BLaER1 treated with 17β-estradiol and CSF1 and Interleukin-3, amounts not matched to agents 10 nM and 100 nM (cell line): ENCODE measurements around the gene DTX1.

Source experiments
- H3K27ac ChIP-seq, 11 experiments: shearing (Covaris generic); formaldehyde crosslinking; 2 replicates each; pipeline ENCODE4 v1.8.1; 2022
- H3K27me3 ChIP-seq, 11 experiments: shearing (Covaris generic); formaldehyde crosslinking; 2 replicates each; pipeline ENCODE4 v1.8.1; 2022
- H3K36me3 ChIP-seq, 11 experiments: shearing (Covaris generic); formaldehyde crosslinking; 2 replicates each; pipeline ENCODE4 v1.8.1; 2022
- H3K4me1 ChIP-seq, 10 experiments: shearing (Covaris generic); formaldehyde crosslinking; 2 replicates each; pipeline ENCODE4 v1.8.1; 2022
- H3K4me2 ChIP-seq, 11 experiments: shearing (Covaris generic); formaldehyde crosslinking; 2 replicates each; pipeline ENCODE4 v1.8.1; 2022
- H3K4me3 ChIP-seq, 10 experiments: shearing (Covaris generic); formaldehyde crosslinking; 2 replicates each; pipeline ENCODE4 v1.8.1; 2022
- H3K9ac ChIP-seq, 11 experiments: shearing (Covaris generic); formaldehyde crosslinking; 2 replicates each; pipeline ENCODE4 v1.8.1; 2022
- H3K9me3 ChIP-seq, 11 experiments: shearing (Covaris generic); formaldehyde crosslinking; replicated peaks in 1 of 11; 2 replicates each; pipeline ENCODE4 v1.8.1; 2022
- H4K20me1 ChIP-seq, 11 experiments: shearing (Covaris generic); formaldehyde crosslinking; 2 replicates each; pipeline ENCODE4 v1.8.1; 2022
- Cebpa-rat ChIP-seq, 11 experiments: shearing (Covaris generic); IDR thresholded peaks; 2 replicates each; pipeline ENCODE4 v1.8.1; 2022

Gene DTX1

GRCh38 chr12:113056631-113057488, at the start of gene DTX1:
TSS of gene DTX1 (plus strand) at chr12:113056730. CDS start at chr12:113058193, 1,463 bp downstream.
- peak within 1 kb of the TSS; percentile 49 to 78 (median 70) for H3K27ac ChIP-seq
- TF ChIP-seq Cebpa-rat (IDR thresholded peaks at IDR 0.05): no peak
- H3K9ac ChIP-seq: peak within 1 kb of the TSS; percentile 73 to 90 (median 82)
- no peaks in the 10 kb centered on the region for H3K9me3 ChIP-seq
- no peaks in the 10 kb centered on the region for H3K36me3 ChIP-seq
- H4K20me1 ChIP-seq: peaks cover 0 to 35% (median 17%) of the 10 kb centered on the region in 11 experiments; a peak in 10 of 22 replicates
- H3K4me2 ChIP-seq: peak within 1 kb of the TSS; percentile 90 to 99 (median 98)
- H3K4me3 ChIP-seq: peak within 1 kb of the TSS; percentile 71 to 93 (median 80)
- peaks cover 12 to 28% (median 19%) of the 10 kb centered on the region in 11 experiments; a peak in 15 of 22 replicates for H3K27me3 ChIP-seq
- peaks cover 51 to 90% (median 83%) of the 10 kb centered on the region in 10 experiments for H3K4me1 ChIP-seq

- TF ChIP-seq Cebpa-rat (IDR thresholded peaks at IDR 0.05): no peak
- no peaks in the 10 kb centered on the region for H3K27me3 ChIP-seq
- no peak overlapping the region for H3K4me2 ChIP-seq
- peaks cover 0 to 93% (median 10%) of the 10 kb centered on the region in 11 experiments; a peak in 12 of 22 replicates for H3K36me3 ChIP-seq
- H3K4me1 ChIP-seq: peaks cover 0 to 6% (median under 1%) of the 10 kb centered on the region in 10 experiments; a peak in 3 of 20 replicates
- no peak overlapping the region for H3K9ac ChIP-seq
- H3K27ac ChIP-seq: no peak overlapping the region
- peaks cover 11 to 22% (median 15%) of the 10 kb centered on the region in 11 experiments for H3K9me3 ChIP-seq
- no peak overlapping the region for H3K4me3 ChIP-seq
- no peaks in the 10 kb centered on the region for H4K20me1 ChIP-seq
These were observed 49.4 kb upstream of the DTX1 start for GRCh38 chr12:113007166-113007565.

GRCh38 chr12:113010701-113011100, 45.8 kb upstream of the DTX1 start:
- H3K4me1 ChIP-seq: peaks cover 0 to 11% (median 4%) of the 10 kb centered on the region in 10 experiments; a peak in 4 of 20 replicates
- peaks cover 0 to 60% (median 10%) of the 10 kb centered on the region in 11 experiments; a peak in 12 of 22 replicates for H3K36me3 ChIP-seq
- no peaks in the 10 kb centered on the region for H4K20me1 ChIP-seq
- no peak overlapping the region for H3K9ac ChIP-seq
- H3K9me3 ChIP-seq: peaks cover 11 to 22% (median 15%) of the 10 kb centered on the region in 11 experiments
- no peak for TF ChIP-seq Cebpa-rat (IDR thresholded peaks at IDR 0.05)
- no peak overlapping the region for H3K4me2 ChIP-seq
- H3K27me3 ChIP-seq: no peaks in the 10 kb centered on the region
- no peak overlapping the region for H3K27ac ChIP-seq
- H3K4me3 ChIP-seq: no peak overlapping the region

- H3K4me1 ChIP-seq: peaks cover 0 to 11% (median 4%) of the 10 kb centered on the region in 10 experiments; a peak in 4 of 20 replicates
- no peak for TF ChIP-seq Cebpa-rat (IDR thresholded peaks at IDR 0.05)
- peaks cover 11 to 21% (median 15%) of the 10 kb centered on the region in 11 experiments for H3K9me3 ChIP-seq
- no peak overlapping the region for H3K27ac ChIP-seq
- H3K9ac ChIP-seq: no peak overlapping the region
- H3K27me3 ChIP-seq: no peaks in the 10 kb centered on the region
- H3K36me3 ChIP-seq: peaks cover 0 to 22% (median 7%) of the 10 kb centered on the region in 11 experiments; a peak in 11 of 22 replicates
- no peak overlapping the region for H3K4me2 ChIP-seq
- no peaks in the 10 kb centered on the region for H4K20me1 ChIP-seq
- no peak overlapping the region for H3K4me3 ChIP-seq
These were observed 42.0 kb upstream of the DTX1 start for GRCh38 chr12:113014565-113014964.

GRCh38 chr12:113016796-113017195, 39.7 kb upstream of the DTX1 start:
- H3K36me3 ChIP-seq: no peaks in the 10 kb centered on the region
- H3K4me1 ChIP-seq: peaks cover 0 to 9% (median 4%) of the 10 kb centered on the region in 10 experiments; a peak in 4 of 20 replicates
- H3K27ac ChIP-seq: no peak overlapping the region
- H3K27me3 ChIP-seq: no peaks in the 10 kb centered on the region
- no peak overlapping the region for H3K9ac ChIP-seq
- peaks cover 0 to 2% (median under 1%) of the 10 kb centered on the region in 11 experiments; a peak in 14 of 22 replicates for H3K9me3 ChIP-seq
- no peak for TF ChIP-seq Cebpa-rat (IDR thresholded peaks at IDR 0.05)
- no peak overlapping the region for H3K4me3 ChIP-seq
- H4K20me1 ChIP-seq: no peaks in the 10 kb centered on the region
- H3K4me2 ChIP-seq: no peak overlapping the region; a peak in 1 of 22 replicates

GRCh38 chr12:113019025-113019424, 37.5 kb upstream of the DTX1 start:
- no peaks in the 10 kb centered on the region for H3K27me3 ChIP-seq
- 0 out of 20 replicates have a peak, but pooled peaks cover 0 to 5% (median 0%) of the 10 kb centered on the region in 10 experiments for H3K4me1 ChIP-seq
- no peak overlapping the region for H3K9ac ChIP-seq
- no peak for TF ChIP-seq Cebpa-rat (IDR thresholded peaks at IDR 0.05)
- no peak overlapping the region for H3K4me2 ChIP-seq
- H3K27ac ChIP-seq: no peak overlapping the region
- no peak overlapping the region for H3K4me3 ChIP-seq
- H4K20me1 ChIP-seq: no peaks in the 10 kb centered on the region
- H3K36me3 ChIP-seq: no peaks in the 10 kb centered on the region
- H3K9me3 ChIP-seq: no peaks in the 10 kb centered on the region

- H3K27me3 ChIP-seq: no peaks in the 10 kb centered on the region
- H3K27ac ChIP-seq: no peak overlapping the region
- H3K36me3 ChIP-seq: no peaks in the 10 kb centered on the region
- H3K9me3 ChIP-seq: peaks cover 0 to 4% (median 0%) of the 10 kb centered on the region in 11 experiments; a peak in 2 of 22 replicates
- no peak overlapping the region for H3K9ac ChIP-seq
- H3K4me3 ChIP-seq: no peak overlapping the region
- H3K4me2 ChIP-seq: no peak overlapping the region
- H3K4me1 ChIP-seq: 0 out of 20 replicates have a peak, but pooled peaks cover 0 to 5% (median 0%) of the 10 kb centered on the region in 10 experiments
- H4K20me1 ChIP-seq: no peaks in the 10 kb centered on the region
- no peak for TF ChIP-seq Cebpa-rat (IDR thresholded peaks at IDR 0.05)
These were observed 35.0 kb upstream of the DTX1 start for GRCh38 chr12:113021500-113021899.

- Histone ChIP-seq H3K9ac (no peak overlapping the region), H3K4me3 (no peak overlapping the region), H3K9me3 (peaks cover 0 to 6% (median 0%) of the 10 kb centered on the region in 11 experiments; a peak in 2 of 22 replicates), H4K20me1 (no peaks in the 10 kb centered on the region), H3K27ac (no peak overlapping the region), H3K4me1 (peaks cover 0 to 3% (median 0%) of the 10 kb centered on the region in 10 experiments; a peak in 1 of 20 replicates), H3K36me3 (no peaks in the 10 kb centered on the region), H3K4me2 (no peak overlapping the region), H3K27me3 (no peaks in the 10 kb centered on the region)
- no peak for TF ChIP-seq Cebpa-rat (IDR thresholded peaks at IDR 0.05)
These were observed 33.8 kb upstream of the DTX1 start for GRCh38 chr12:113022563-113023297.

- Histone ChIP-seq H3K27me3 (no peaks in the 10 kb centered on the region), H3K4me2 (no peak overlapping the region), H3K9ac (no peak overlapping the region), H3K4me1 (peaks cover 0 to 8% (median 5%) of the 10 kb centered on the region in 10 experiments; a peak in 7 of 20 replicates), H3K27ac (no peak overlapping the region), H3K36me3 (no peaks in the 10 kb centered on the region), H3K9me3 (peaks cover 0 to 7% (median 0%) of the 10 kb centered on the region in 11 experiments; a peak in 3 of 22 replicates), H3K4me3 (no peak overlapping the region), H4K20me1 (no peaks in the 10 kb centered on the region)
- TF ChIP-seq Cebpa-rat (IDR thresholded peaks at IDR 0.05): no peak
These were observed 28.8 kb upstream of the DTX1 start for GRCh38 chr12:113027726-113028125.
